Activated CD8-positive, alpha-beta memory T cell treated with anti-CD3 and anti-CD28 coated beads, Interleukin-2, amount 50 U/mL, for 24 hours (primary cell): ENCODE data around the gene FAT2.
"Not testable (repeated sequence)": the region's sequence is repeated elsewhere in the genome, so short reads cannot be mapped to it uniquely, and the experiment has no call there.

Experiments
- DNase-seq: peaks from one replicate; pipeline ENCODE4 v3.0.0-alpha.2; 2020; ENCODE audit errors: extremely low read depth

Gene FAT2

GRCh38 chr5:151612689-151613427 is 21.7 kb upstream of the FAT2 start:
- no peak for DNase-seq

DNA sequence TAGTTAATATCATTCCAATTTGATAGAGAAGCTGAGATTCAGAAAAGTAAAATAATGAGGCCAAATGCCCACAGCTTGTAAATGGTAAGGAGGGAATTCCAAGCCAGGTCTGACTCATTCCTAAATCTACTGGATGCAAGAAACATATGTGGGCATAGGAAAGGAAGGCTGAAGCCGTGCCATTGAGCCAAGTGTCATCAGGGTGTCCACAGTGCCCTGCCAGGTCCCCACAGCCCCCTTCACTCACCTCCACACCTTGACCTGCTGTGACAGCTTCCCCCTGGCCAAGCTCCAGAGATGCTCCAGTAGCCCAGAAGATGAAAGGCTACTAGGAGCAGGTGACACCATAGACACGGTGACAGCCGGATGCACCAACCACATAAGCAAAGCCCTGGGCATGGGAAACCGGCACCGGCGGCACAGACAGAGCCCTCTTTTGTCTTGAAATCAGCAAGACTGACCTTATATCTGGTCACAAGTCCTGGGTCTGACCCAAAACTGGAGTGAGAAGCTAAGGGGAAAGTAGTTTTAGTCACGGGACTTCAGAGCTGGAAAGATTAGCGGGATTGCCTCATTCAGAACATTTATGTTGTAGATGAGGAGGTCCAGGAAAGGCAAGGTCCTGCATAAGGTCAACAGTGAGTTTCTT is 20.1 kb upstream of the FAT2 start:
- no peak for DNase-seq

DNA sequence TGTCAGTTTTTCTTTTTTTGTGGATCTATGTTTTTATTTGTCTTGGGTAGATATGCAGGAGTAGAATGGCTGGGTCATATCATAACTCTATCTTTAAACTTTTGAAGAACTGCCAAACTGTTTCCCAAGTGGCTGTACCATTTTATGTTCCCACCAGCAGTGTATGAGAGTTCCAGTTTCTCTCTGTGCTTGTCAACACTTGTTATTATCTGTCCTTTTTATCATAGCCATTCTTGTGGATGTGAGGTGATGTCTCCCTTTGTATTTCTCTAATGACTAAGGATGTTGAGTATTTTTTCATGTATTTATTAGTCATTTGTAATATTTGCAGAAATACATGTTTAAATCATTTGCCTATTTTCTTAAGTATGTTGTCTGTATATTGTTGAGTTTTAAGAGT is 17.4 kb upstream of the FAT2 start:
- DNase-seq: no peak

GRCh38 chr5:151607304-151607703 is 16.2 kb upstream of the FAT2 start:
- no peak for DNase-seq

GRCh38 chr5:151605559-151605958 is 14.4 kb upstream of the FAT2 start:
- DNase-seq: no peak

DNA sequence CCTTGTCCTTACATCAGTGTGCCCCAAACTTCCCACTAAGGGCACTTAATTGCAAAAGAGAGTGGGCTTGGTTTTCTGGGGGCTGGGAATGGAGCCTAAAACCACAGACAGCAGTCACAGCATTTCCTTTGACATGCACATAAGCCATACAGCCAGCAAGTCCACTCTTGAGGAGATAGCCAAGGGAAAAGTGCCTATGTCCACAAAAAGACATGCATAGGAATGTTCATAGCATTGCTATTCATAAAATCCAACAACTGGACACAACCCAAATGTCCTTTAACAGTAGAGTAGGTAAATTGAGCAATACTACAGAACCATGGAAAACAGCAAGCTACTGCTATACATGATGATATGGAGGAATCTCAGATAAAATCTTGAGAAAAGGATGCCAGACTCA is 11.7 kb upstream of the FAT2 start:
- DNase-seq: no peak

DNA sequence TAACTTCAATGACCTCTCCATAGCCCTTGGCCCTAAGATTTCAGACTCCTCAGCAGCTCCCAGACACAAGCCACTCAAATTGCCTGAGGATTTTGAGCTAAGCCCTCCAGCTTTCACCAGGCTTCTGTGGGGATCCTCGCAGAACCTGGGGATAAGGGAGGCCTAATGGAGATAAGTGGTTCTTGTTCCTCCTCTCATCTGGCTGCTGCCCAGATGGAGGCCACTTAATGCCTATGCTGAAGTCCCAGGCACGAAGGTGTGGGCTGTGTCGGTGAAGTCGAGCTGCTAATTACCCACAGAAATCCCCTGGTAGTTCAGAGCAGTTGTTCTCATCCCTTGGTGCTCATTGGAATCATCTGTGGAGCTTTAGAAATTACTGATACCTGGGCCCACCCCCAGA is 10.3 kb upstream of the FAT2 start:
- DNase-seq: no peak

DNA sequence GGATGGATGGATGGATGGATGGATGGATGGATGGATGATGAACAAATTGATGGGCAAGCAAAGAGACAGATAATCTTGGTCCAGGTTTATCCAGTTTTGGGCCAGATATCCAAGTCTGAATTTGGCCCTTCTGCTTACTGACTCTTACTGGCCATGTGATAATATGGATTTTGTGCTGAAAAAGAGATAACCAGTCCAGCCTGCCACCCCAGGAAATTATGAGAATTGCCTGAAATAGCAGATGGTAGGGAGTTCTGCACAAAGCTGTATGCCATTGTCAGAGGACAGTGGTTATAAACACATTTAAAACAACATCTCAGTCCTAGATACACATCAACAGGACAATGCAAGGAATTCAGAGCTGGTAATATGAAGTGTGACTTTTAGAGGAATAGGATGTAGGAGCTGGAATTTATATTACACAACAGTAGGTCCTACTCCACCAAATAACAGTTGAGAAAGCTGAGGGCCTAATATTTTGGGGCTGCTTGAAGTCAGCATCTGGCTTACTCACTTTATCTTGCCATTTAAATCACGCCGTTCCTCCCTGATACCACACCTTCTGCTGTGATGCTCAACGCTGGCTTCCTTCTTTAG is 9.0 kb upstream of the FAT2 start:
- DNase-seq: no peak

- no peak for DNase-seq
Measured at GRCh38 chr5:151598984-151599383, 7.9 kb upstream of the FAT2 start.

DNA sequence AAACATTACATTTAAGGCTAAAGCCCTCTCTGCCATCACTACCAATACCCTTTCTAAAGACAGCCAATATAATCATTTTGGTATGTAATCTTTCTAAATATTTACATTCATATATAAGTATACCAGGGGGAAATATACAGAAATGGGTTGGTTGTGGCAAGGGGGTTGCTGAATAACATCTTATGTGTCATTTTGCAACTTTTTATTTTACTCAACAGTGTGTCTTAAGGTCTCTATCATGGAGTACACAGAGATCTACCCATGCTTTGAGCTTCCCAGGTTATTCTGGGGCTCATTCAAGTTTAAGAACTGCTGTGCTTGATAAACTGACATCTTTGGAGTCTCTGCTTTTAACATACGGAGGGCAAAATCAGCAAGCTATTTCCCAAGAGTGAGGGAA is 7.4 kb upstream of the FAT2 start:
- no peak for DNase-seq

DNA sequence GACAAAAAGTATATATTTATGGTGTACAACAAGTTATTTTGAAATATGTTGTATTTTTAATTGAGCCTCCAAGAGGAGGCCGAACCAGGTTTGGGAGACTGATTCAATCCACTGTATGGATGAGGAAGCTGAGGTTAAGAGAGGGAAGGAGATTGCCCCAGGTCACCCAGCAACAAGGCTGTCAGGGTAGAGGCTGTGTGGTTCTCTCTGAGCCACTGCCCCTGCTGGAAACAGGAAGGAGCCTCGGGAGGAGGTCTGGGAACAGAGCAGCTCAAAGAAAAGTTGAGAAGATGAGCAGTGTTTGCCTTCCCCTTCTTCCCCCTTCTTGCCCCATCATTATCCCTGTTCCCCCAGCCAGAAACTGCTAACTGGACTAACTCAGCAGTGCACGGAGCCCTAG is 6.6 kb upstream of the FAT2 start:
- DNase-seq: no peak

DNA sequence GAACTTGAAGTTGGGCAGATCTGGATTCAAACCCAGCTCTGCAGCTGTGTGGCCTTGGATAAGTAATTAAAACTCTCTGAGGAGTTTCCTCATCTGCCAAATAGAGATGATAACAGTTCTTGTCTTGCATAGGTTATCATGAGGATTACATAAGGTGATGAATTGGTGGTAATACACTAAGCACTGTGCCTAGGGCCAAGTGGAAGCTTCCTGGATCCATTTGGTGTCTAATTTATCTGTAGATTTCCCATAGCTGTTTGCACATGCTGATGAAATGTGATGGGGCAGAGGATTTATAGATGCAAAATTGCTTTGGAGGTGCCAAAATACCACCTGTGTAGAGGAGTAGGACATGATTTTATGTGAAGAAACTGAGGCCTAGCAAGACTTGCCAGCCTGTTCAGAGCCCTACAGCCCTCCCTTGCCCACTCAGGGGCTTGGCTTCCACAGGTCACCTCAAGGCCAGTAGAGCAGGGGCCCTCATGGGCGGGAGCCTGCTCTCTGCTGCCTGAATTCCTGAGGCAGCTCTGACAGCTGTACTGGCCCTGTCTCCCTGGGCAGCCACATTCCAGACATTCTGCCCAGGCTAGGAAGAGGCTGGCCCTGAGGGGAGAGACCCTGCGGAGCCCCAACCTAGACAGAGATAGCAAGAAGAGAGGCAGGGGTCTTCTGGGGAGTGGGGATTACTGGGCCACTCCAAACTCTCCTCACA is 5.9 kb upstream of the FAT2 start:
- no peak for DNase-seq

GRCh38 chr5:151595411-151595826 is 4.3 kb upstream of the FAT2 start:
- no peak for DNase-seq

DNA sequence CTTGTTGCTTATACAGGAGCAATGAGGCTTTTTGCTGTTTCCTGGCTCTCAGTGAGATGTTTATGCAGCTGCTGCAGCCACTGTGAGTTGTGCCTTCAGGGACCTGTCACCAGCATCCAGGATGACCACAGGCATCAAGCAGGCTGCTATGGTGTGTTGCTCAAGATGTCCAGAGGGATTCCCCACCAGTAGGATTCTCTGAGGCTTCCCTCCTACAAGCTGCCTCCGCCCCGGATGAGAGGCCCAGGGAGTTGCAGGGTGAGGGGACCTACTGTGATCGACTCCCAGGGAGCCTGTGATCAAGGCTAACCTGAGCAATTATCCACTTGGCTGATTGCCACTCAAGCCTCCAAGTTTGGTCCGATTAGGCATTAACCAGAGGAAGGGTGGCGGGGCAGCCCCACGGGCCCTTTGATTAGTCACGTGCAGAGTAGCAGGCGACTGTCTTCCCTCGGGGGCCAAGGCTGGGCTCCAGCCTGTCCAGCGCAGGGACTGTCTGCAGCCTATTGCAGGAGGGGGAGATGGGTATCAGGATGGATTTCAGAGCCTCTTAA is 1.8 kb upstream of the FAT2 start:
- DNase-seq: no peak

DNA sequence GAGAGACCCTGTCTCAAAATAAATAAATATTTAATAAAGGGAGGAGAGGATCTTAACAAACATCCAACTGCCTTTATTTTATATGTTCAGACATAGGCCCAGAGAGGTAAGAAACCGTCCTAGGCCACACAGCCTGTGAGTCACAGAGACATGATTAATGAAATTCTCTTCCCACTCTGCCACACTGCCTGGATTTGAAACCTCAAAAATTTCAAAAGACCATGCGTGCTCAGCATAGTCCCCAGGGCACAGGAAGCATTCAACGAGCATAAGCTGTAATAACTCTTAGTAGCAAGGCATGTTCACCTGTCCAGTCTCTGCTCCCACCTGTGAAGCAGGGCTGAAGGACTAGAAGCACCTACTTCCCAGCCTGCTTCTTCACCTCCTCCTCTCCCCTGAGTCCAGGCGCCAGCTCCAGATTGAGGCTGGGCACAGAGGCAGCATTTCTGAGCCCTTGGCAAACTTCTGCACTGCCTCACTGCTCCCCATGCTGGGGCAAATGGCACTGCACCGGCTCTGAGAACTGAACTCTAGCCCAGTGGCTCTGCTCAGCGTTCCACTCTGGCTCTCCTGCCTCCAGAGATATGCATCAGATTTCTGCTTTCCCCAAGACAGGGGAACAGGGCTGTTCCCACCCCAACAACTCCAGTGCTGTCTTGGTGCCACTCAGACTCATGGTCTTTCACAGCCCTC is 1.1 kb downstream of the FAT2 start:
- DNase-seq: no peak

GRCh38 chr5:151587796-151588555 is 3.2 kb downstream of the FAT2 start:
- DNase-seq: no peak

- DNase-seq: no peak
Measured at GRCh38 chr5:151585970-151586369, 5.2 kb downstream of the FAT2 start.

GRCh38 chr5:151585344-151585743 is 5.8 kb downstream of the FAT2 start:
- DNase-seq: not testable (repeated sequence)

GRCh38 chr5:151584057-151584937 is 6.8 kb downstream of the FAT2 start:
- DNase-seq: no peak
